HCT116 (cell line): ENCODE measurements around the gene ALK.

Source experiments
- ATF3 ChIP-seq: IDR thresholded peaks from 2 replicates; pipeline ENCODE4 v1.6.1; 2012
- CEBPB ChIP-seq: IDR thresholded peaks from 2 replicates; pipeline ENCODE4 v1.6.1; 2012; ENCODE audit warnings: low read depth
- CTCF ChIP-seq, 3 experiments: fragments of 200-600 bp in 1 of 3; sonication (generic) in 1 of 3; IDR thresholded peaks in 2 of 3; conservative IDR thresholded peaks in 1 of 3; 2 replicates each; pipeline ENCODE4 v1.5.1; 2012 to 2017; ENCODE audit warnings: low read depth in 2 of 3, low read length in 2 of 3, antibody characterized with exemption in 1 of 3, borderline replicate concordance in 1 of 3, control low read depth in 1 of 3, mild to moderate bottlenecking in 1 of 3, mixed read lengths in 1 of 3, mixed run types in 1 of 3, moderate library complexity in 1 of 3; ENCODE audit not compliant: insufficient read depth in 1 of 3
- EZH2 ChIP-seq: fragments of 200-600 bp; sonication (generic); IDR thresholded peaks from 2 replicates; pipeline ENCODE4 v1.6.1; 2017; ENCODE audit warnings: antibody characterized with exemption, mixed run types
- FOSL1 ChIP-seq: IDR thresholded peaks from 2 replicates; pipeline ENCODE4 v1.6.1; 2012; ENCODE audit warnings: low read depth
- JUND ChIP-seq: IDR thresholded peaks from 2 replicates; pipeline ENCODE4 v1.6.1; 2012
- MAX ChIP-seq: IDR thresholded peaks from 2 replicates; pipeline ENCODE4 v1.6.1; 2012
- POLR2A ChIP-seq: IDR thresholded peaks from 2 replicates; pipeline ENCODE4 v1.7.0; 2011; ENCODE audit warnings: borderline replicate concordance; ENCODE audit not compliant: insufficient read depth, insufficient read length; ENCODE audit errors: extremely low read depth
- POLR2AphosphoS5 ChIP-seq: IDR thresholded peaks from 2 replicates; pipeline ENCODE4 v1.6.1; 2011; ENCODE audit warnings: mild to moderate bottlenecking, low read depth, low read length, moderate library complexity
- REST ChIP-seq: IDR thresholded peaks from 2 replicates; pipeline ENCODE4 v1.6.1; 2012; ENCODE audit warnings: low read depth
- SIN3A ChIP-seq: IDR thresholded peaks from 2 replicates; pipeline ENCODE4 v1.6.1; 2012; ENCODE audit warnings: low read depth
- SP1 ChIP-seq: IDR thresholded peaks from 2 replicates; pipeline ENCODE4 v1.6.1; 2012; ENCODE audit warnings: low read depth
- YY1 ChIP-seq: IDR thresholded peaks from 2 replicates; pipeline ENCODE4 v1.6.1; 2011; ENCODE audit warnings: low read length, low read depth, moderate library complexity, mild to moderate bottlenecking; ENCODE audit not compliant: insufficient replicate concordance; ENCODE audit errors: extremely low read depth

GRCh38 chr2:29270701-29271121 lies 650.7 kb downstream of the ALK start:
- TF ChIP-seq SP1 (no peak), CTCF (IDR thresholded peaks at IDR 0.05 in 2 of 3, conservative IDR thresholded peaks at IDR 0.05 in 1 of 3; ENCODE audit: borderline replicate concordance in 1 of 3, insufficient read depth in 1 of 3, low read depth in 2 of 3, low read length in 2 of 3) (no peak), ATF3 (no peak), JUND (no peak), CEBPB (no peak), EZH2 (no peak), SIN3A (no peak), POLR2AphosphoS5 (no peak), POLR2A (no peak), YY1 (no peak), REST (no peak), FOSL1 (no peak), MAX (no peak)
